ENCODE measurements around the gene AEBP2.
"Not testable (repeated sequence)": the region's sequence is repeated elsewhere in the genome, so short reads cannot be mapped to it uniquely, and the experiment has no call there.

AEBP2 gene

DNA sequence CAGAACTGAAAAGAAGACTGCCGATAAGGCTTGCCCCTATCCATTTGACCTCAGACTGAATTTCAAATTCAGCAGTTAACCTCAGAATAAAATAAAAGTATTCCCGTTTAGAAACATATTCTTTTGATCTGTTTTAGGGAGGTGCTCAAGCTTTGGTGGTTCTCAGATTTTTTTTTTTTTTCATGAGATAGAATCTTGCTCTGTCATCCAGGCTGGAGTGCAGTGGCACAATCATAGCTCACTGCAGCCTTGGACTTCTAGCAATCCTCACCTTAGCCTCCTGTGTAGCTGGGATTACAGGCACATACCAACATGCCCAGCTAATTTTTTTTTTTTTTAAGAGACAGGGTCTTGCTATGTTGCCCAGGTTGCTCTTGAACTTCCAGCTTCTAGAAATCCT lies 15.5 kb downstream of the AEBP2 start:
- DNase-seq (ENCODE audit: low spot score) = no peak

DNA sequence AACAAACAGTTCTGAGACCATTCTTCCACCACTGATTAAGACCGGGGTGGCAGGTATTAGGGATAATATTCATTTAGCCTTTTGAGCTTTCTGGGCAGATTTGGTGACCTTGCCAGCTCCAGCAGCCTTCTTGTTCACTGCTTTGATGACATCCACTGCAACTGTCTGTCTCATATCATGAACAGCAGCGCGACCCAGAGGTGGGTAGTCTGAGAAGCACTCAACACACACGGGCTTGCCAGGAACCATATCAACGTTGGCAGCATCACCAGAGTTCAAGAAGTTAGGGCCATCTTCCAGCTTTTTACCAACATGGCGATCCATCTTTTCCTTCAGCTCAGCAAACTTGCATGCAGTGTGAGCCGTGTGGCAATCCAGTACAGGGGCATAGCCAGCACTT lies 16.9 kb downstream of the AEBP2 start:
- DNase-seq (ENCODE audit: low spot score) = no peak

DNA sequence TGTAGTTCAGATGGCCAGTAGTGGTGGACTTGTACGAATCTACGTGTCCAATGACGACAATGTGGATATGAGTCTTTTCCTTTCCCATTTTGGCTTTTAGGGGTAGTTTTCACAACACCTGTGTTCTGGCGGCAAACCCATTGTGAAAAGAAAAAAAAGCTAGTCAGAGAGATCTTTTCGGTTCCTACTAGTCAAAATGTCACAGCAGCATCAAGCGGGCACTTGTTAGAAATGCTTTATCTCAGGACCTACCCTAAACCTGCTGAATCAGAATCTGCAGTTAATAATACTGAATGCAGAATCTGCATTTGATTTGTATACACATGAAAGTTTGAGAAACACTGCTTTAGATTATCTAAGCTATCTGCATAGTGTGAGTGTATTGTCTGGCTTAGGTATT lies 18.3 kb downstream of the AEBP2 start:
- DNase-seq (ENCODE audit: low spot score) = no peak

DNA sequence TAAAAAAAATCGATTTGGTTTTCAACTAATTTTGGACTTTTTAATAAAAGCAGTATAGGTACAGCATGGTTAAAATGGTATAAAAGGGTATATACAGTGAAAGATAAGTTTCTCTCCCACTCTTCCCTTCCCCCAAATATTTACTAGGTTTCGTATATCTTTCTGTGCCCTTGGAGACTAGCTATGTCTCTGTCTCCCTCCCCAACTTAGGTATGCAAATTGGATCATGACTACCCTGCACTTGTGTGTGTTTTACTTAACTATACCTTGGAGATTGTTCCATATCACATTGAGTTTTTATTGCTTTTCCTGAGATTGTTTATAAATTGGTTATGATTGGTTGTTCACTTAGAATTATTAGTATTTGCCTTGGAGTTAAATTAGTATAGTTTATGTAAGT lies 19.4 kb downstream of the AEBP2 start:
- DNase-seq (ENCODE audit: low spot score) = no peak

DNA sequence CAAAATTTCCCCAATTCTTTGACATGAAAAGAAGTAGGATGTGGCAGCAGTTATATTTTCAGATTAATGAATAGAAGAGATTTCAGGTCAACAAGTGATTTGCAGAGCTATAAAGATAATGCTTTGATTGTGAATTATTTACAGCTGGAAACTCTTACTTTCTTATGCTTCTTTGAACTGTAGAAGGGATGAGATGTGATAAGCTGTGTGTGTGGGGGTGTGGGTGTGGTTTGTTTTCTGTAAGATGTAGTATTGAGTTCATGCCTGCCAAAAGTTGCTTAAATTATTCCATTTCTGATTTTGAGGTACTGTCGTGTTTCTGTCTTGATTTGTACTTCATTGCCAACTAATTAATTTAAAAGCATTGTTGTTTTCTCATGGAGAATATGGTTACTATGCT lies 22.7 kb downstream of the AEBP2 start:
- peak; percentile 65 for DNase-seq (ENCODE audit: low spot score)

DNA sequence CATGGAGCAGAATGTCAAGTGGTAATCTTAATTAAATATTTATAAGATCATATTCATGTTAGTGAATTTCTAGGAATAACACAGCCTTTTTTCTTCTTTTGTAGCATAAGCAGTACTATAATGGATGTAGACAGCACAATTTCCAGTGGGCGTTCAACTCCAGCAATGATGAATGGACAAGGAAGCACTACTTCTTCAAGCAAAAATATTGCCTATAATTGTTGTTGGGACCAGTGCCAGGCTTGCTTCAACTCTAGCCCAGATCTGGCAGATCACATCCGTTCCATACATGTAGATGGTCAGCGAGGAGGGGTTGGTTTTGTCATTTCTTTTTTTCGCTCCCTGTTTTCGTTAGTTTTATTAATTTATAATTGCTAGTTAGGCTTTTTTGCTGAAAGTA lies 23.1 kb downstream of the AEBP2 start:
- peak; percentile 85 for DNase-seq (ENCODE audit: low spot score)

DNA sequence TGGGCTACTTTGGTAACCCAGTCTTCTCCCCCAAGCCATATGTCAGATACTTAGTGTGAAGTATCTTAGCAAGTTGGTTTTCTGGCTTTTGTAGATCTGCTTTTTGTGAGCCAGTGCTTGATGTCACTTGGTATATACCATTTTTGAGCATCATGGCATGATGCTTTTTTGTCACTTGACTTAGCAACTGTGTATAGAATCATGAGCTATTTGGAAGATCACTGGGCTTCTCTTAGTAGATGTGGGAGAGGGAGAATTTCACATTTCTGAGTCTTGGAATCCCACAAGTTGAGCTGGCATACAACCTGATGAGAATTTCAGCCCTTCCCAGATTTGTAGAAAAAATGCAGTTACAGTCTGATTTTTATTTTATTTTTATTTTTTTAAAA lies 24.9 kb downstream of the AEBP2 start:
- DNase-seq (ENCODE audit: low spot score) = no peak

DNA sequence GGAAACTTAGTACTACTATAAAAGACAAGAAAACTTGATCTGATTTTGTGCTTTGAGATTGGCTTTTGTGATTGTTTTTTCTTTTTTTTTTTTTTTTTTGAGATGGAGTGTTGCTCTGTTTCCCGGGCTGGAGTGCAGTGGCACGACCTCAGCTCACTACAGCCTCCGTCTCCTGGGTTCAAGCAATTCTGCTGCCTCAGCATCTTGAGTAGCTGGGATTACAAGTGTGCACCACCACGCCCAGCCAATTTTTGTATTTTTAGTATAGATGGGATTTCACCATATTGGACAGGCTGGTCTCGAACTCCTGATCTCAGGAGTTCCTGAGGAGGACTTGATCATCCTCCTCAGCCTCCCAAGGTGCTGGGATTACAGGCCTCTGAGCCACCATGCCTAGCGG lies 26.4 kb downstream of the AEBP2 start:
- no peak for DNase-seq (ENCODE audit: low spot score)

DNA sequence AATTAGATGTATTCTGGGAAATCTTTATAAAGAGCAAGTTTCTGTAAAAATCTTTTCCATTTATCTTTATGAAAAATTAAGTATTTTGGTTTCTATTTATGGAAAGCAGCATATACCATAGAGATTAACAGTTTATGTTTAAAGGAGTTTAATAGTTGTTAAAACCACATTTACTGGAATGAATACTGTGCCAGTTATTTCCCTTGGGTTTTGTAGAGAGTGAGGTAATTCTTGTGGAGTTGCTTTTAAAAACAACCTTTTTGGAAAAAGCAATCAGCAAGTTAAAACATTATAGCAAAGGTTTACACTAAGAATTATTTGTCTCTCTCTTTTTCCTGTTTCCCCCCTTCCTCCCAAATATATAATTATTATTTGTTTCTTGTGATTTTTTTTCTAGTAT lies 34.9 kb downstream of the AEBP2 start:
- no peak for DNase-seq (ENCODE audit: low spot score)

DNA sequence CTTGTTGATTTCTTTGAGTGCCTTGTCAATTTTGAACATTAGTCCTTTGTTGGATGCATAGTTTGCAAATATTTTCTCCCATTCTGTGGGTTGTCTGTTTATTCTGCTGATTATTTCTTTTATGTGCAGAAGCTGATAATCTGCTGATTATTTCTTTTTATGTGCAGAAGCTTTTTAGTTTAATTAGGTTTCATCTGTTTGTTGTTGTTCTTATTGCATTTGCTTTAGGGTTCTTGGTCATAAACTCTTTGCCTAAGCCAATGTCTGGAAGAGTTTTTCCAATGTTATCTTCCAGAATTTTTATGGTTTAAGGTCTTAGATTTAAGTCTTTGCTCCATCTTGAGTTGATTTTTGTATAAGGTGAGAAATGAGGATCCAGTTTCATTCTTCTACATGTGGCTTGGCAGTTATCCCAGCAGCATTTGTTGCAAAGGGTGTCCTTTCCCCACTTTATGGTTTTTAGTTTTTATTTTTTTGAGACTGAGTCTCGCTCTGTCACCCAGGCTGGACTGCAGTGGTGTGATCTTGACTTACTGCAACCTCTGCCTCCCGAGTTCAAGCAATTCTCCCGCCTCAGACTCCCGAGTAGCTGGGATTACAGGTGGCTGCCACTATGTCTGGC lies 36.7 kb downstream of the AEBP2 start:
- not testable (repeated sequence) for DNase-seq (ENCODE audit: low spot score)

DNA sequence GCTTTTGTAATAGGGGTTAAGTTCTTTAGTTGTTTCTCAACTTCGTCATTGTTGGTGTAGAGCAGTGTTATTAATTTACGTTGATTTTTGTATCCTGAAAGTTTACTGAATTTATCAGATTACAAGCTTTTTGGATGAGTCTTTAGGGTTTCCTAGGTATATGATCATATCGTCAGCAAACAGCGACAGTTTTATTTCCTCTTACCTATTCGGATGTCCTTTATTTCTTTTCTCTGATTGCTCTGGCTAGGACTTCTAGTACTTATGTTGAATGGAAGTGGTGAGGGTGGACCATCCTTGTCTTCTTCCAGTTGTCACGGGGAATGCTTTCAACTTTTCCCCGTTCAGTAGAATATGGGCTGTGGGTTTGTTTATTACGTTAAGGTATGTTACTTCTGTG lies 37.8 kb downstream of the AEBP2 start:
- no peak for DNase-seq (ENCODE audit: low spot score)

DNA sequence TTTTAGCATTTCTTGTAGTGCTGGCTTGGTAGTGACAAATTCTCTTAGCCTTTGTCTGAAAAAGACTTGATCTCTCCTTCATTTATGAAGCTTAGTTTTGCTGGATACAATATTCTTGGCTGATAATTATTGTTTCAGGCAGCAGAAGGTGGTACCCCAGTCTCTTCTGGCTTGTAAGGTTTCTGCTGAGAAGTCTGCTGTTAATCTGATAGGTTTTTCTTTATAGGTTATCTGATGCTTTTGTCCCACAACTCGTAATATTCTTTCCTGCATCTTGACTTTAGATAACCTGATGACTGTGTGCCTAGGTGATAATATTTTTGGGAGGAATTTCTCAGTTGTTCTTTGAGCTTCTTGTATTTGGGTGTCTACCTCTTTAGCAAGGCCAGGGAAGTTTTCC lies 41.2 kb downstream of the AEBP2 start:
- DNase-seq (ENCODE audit: low spot score) = no peak

DNA sequence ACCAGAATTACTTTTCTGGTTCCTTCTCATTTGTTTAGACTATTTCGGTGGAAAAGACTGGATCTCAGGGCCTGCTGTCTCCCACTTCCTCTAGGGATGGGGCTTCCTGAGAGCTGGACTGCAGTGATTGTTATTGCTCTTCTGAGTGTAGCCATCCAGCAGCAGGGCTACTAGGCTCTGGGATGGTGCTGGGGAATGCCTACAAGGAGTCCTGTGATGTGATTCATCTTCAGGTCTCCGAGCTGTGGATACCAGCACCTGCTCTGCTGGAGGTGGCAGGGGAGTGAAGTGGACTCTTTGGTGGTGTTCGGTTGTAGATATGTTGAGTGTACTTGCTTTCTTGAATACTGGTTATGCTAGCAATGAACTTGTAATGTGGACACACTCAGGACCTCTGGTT lies 42.7 kb downstream of the AEBP2 start:
- no peak for DNase-seq (ENCODE audit: low spot score)

DNA sequence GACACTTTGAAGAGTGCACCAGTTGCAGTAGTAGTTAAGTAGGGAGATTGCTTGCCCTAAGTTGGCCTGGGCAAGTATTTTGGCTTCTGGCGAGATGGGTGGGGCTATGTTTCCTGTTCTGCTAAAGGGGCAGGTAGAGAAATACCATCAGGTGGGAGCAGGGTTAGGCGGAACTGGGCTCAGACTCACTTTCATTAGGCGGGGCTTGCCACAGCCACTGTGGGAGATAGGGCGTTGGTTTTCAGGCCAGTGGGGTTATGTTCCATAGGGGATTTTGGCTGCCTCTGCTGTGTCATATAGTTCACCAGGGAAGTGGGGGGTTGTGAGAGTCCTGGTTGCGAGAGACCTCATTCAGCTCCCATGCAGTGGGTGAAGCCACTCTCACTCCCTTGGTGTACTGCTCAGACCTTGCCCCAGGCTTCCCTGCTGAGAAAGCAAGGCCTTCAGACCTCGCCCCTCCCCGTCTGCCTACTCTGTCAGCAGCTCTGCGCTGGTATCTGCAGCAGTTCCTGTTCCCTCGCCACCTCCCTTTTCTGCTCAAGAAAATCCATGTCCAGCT lies 43.3 kb downstream of the AEBP2 start:
- no peak for DNase-seq (ENCODE audit: low spot score)

DNA sequence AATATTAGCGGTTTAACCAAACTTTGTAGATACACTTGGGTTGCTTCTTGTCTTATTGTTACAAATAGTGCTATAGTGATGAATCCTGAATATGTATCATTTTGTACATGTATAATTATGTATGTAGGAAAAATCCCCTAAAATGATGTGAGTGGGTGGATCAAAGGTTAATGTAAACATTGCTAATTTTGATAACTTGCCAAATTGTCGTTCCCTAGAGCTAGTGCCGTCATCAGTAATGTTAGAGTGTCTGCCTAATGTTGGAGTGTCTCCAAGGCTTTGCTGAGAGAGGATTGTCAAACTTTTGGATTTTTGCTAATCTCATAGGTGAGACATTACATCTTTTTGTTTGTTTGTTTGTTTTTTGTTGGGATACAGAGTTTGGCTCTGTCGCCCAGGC lies 44.4 kb downstream of the AEBP2 start:
- DNase-seq (ENCODE audit: low spot score) = no peak

DNA sequence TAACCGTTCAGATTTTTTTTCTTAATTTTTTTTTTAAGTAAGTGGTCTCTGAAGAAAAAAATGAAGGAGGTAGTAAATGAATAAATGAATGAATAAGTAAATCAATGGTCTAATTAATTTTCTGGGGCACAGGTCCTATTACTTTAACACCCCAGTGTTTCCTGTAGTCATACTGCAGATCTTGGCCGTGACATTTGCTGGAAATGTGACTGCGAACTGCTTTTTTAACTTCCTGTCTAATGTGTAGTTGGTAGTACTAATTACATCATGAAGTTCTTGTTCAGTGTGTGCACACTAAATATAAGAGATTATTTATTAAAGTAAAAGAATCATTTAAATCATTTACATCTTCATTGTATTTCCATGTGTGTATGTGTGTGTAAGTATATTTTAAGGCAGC lies 45.4 kb downstream of the AEBP2 start:
- no peak for DNase-seq (ENCODE audit: low spot score)

DNA sequence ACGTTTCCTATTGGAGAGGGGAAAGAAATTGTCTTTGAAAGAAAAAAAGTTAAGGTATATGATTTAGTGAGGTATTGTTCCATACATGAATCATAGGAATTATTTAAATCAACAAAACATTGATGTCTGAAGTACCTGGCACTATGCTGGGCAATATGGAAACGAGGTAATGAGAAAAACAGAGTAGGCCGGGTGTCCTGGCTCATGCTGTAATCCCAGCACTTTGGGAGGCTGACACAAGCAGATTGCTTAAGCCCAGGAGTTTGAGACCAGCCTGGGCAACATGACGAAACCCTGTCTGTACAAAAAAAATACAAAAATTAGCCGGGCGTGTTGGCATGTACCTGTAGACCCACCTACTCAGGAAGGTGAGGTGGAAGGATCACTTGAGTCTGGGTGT lies 45.9 kb downstream of the AEBP2 start:
- no peak for DNase-seq (ENCODE audit: low spot score)

DNA sequence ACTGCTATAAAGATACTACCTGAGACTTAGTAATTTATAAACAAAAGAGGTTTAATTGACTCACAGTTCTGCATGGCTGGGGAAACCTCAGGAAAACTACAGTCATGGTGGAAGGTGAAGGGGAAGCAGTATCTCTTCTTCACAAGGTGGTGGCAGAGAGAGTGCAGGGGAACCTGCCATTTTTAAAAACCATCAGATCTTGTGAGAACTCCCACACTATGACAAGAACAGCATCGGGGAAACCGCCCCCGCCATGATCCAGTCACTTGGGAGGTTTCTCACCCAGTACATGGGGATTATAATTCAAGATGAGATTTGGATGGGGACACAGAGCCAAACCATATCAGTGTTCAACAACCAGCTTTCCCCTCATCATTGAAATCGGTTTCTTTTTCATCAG lies 49.9 kb downstream of the AEBP2 start:
- no peak for DNase-seq (ENCODE audit: low spot score)

DNA sequence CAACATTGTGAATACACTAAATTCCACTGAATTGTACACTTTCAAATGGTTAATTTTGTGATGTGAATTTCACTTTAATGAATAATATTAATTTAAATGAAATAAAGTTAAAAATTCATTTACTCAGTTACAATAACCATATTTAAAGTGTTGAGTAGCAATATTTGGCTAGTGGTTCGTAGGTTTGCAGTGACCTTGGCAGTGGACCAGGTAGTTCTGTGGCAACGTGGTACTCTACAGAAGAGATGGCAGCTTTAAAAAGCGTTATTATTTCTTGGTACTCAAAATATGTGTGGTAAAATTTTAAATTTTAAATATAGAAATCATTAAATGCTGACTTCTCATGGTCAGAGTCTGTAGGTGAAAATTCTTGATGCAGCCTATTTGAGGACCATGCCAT lies 51.6 kb downstream of the AEBP2 start:
- no peak for DNase-seq (ENCODE audit: low spot score)

DNA sequence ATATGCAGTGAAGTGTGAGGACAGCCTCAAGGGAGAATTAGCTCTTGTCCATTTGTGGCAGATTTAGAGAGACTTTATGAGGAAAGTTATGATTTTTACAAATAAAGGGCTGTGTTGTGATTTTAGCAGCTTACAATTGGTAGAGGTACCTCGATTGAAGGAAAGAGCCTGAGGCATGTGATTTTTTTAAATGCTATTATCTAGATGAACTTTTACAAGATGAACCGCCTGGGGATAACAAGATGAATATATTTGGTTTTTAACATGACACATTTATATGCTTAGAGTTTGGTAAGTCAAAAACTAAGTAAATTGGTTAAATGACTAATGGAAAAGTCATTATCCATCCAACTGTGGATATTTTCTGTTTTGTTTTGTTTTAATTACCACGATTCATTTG lies 52.6 kb downstream of the AEBP2 start:
- no peak for DNase-seq (ENCODE audit: low spot score)

DNA sequence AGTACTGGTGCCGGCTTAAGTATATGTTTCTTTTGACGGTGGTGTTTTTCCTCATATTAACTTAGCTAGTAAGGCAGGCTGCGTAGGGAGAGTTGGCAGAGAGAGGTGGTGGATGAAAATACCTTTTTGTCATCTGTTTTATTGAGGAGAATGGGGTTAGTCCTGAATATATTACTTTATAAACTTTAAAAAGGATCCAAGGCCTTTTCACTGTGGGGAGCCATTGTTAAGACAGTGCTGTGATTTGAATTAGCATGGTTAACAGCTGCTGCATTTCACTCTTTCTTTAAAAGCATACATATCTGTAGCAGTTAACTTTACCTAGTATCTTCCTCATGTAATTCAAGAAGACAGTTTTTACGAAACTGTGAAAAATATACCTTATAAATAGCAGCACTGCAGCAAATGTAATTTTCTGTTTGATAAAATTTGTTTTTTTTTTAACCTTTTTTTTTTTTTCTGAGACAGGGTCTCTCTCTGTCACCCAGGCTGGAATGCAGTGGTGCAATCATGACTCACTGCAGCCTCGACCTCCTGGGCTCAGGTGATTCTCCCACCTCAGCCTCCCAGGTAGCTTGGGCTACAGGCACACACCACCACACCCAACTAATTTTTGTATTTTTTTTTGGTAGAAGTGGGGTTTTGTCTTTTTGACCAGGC lies 57.1 kb downstream of the AEBP2 start:
- no peak for DNase-seq (ENCODE audit: low spot score)

DNA sequence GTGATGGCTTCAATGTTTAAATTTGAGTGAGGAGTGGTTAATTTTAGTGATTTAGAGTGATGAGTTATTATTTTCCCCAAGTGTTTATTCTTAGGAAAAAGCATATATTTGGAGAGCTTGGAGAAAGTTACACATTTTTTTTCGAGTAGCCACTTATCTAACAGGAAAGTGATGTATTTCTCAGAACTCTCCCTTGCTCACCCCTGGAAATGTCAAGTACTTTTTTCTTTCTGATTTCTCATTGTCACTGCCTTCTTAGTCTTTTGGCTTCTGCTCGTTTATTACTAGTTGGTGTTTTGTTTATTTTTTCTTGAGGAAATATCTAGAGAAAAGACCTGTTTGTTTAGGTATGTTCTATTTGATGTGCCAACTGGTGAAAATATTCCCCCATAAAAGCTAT lies 58.8 kb downstream of the AEBP2 start:
- DNase-seq (ENCODE audit: low spot score) = no peak

DNA sequence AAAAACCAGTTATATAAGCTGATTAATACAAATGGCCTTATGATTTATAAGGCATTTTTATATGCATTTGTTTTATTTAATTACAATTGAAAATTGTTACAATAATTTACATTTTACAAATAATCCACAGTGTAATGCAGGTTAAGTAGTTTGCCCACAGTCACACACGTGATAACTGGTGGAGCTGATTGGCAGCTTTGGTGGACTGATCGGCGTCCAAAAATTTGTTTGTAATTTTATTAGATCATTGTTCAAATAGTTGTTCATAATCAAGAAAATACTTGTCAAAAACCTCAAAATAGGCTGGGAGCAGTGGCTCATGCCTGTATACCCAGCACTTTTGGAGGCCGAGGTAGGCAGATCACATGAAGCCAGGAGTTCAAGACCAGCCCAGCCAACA lies 59.7 kb downstream of the AEBP2 start:
- DNase-seq (ENCODE audit: low spot score) = no peak

DNA sequence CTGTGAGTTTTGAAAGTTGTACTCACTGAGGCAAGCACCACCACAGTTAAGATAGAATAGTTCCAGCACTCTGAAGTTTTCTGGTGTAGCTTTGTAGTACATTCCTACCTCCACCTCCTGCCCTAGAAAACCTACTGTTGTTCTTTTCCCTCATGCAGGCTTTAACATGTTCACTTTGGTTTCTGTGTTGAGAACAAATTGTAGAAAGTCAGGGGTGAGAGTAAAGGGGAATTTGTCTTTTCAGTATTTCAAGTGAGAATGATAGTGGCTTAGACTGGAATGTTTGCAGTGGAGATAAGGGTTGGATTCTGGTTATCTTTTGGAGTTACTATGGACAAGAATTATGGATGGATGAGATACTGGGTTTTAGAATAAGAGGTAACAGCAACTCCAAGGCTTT lies 67.2 kb downstream of the AEBP2 start:
- DNase-seq (ENCODE audit: low spot score) = no peak
